RWPE1 (cell line): Measurements from ENCODE around the gene LARGE1.
A peak's percentile ranks its signal among the peaks of the same experiment; 100 is the strongest.

Experiments
- CTCF ChIA-PET: fragments of 350-600 bp; sonication (Branson Sonifier 250); formaldehyde crosslinking; extraction: SDS; loops from one replicate; lab custom pipeline; 2021; lab: Yijun Ruan, JAX
- POLR2A ChIA-PET: fragments of 400-600 bp; formaldehyde crosslinking; extraction: SDS; loops from one replicate; lab custom pipeline; 2020; ENCODE audit warnings: antibody characterized with exemption; ENCODE audit not compliant: low non-redundant PET; lab: Yijun Ruan, JAX
- DNase-seq: peaks from one replicate; pipeline ENCODE4 v3.0.0; 2012; ENCODE audit warnings: low spot score
- H3K27ac ChIP-seq: fragments of 450-650 bp; 2 replicates; pipeline ENCODE4 v1.5.1; 2017
- TF ChIP-seq, protein P1 (sequence below): fragments of 450-650 bp; conservative IDR thresholded peaks from 2 replicates; pipeline ENCODE4 v1.5.1; 2017; ENCODE audit warnings: low read depth, mild to moderate bottlenecking

LARGE1 gene

GRCh38 chr22:33920197-33920540 lies at the start of gene LARGE1:
TSS of gene LARGE1 (minus strand) at chr22:33920476.
- DNase-seq, result no peak
- CTCF ChIA-PET, result no interaction called here
- TF ChIP-seq, protein P1, sequence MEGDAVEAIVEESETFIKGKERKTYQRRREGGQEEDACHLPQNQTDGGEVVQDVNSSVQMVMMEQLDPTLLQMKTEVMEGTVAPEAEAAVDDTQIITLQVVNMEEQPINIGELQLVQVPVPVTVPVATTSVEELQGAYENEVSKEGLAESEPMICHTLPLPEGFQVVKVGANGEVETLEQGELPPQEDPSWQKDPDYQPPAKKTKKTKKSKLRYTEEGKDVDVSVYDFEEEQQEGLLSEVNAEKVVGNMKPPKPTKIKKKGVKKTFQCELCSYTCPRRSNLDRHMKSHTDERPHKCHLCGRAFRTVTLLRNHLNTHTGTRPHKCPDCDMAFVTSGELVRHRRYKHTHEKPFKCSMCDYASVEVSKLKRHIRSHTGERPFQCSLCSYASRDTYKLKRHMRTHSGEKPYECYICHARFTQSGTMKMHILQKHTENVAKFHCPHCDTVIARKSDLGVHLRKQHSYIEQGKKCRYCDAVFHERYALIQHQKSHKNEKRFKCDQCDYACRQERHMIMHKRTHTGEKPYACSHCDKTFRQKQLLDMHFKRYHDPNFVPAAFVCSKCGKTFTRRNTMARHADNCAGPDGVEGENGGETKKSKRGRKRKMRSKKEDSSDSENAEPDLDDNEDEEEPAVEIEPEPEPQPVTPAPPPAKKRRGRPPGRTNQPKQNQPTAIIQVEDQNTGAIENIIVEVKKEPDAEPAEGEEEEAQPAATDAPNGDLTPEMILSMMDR, result no peak
- H3K27ac ChIP-seq, result peak within 1 kb of the TSS; percentile 62
- POLR2A ChIA-PET, result no interaction called here

- CTCF ChIA-PET, result no interaction called here
- TF ChIP-seq, protein P1, result no peak
- no peak overlapping the region for H3K27ac ChIP-seq
- POLR2A ChIA-PET, result no interaction called here
- no peak for DNase-seq
Observed at GRCh38 chr22:33969045-33969444, 48.8 kb upstream of the LARGE1 start.

GRCh38 chr22:33964121-33964520 lies 43.8 kb upstream of the LARGE1 start:
- TF ChIP-seq, protein P1, result no peak
- POLR2A ChIA-PET, result no interaction called here
- no peak for DNase-seq
- CTCF ChIA-PET, result no interaction called here
- no peak overlapping the region for H3K27ac ChIP-seq

GRCh38 chr22:33962409-33962808 lies 42.1 kb upstream of the LARGE1 start:
- ChIA-PET POLR2A (no interaction called here), CTCF (no interaction called here)
- DNase-seq, result no peak
- H3K27ac ChIP-seq, result no peak overlapping the region
- TF ChIP-seq, protein P1, result no peak

DNA sequence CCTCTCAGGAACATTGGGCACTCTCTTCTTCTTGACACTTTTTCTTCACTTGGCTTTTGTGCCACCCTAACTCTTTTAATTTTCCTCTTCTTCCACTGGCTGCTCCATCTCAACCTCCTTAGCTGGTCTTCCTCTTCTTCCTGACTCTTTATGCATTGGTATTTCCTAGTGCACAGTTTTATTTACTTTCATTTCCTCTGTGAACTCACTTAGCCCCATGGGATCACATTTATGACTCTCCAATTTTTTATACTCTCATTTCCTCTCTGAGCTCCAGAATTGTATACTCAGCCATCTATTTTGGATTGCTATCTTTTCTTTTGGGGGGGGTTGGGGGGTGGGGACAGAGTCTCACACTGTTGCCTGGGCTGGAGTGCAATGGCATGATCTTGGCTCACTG lies 38.5 kb upstream of the LARGE1 start:
- DNase-seq, result no peak
- POLR2A ChIA-PET, result no interaction called here

DNA sequence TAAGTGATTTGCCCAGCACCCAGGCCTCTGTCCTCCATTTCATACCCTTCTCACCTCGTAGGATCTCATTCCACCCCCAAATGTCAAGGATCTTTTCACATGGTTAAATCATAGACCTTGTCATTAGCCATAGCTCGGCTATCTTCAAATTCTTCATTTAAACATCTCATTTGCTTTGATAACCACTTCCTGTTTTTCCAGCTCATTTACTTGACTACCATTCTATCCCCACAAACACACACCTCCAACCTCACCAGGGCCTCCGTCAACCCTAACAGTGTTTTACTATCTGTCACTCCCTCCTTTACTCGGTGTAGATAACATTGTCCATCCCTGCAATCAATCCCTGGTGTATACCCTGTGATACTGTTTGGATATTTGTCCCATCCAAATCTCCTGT lies 36.8 kb upstream of the LARGE1 start:
- DNase-seq, result no peak
- POLR2A ChIA-PET, result interaction anchor here (0.6 kb wide), 1 partner anchor 399 kb away, joined by 5 read pairs; no protein-coding TSS in a partner anchor
- TF ChIP-seq, protein P1, result no peak
- no peak overlapping the region for H3K27ac ChIP-seq
- CTCF ChIA-PET, result no interaction called here

More for the DNA sequence above, 38.5 kb upstream of the LARGE1 start:
- CTCF ChIA-PET, result no interaction called here
- H3K27ac ChIP-seq, result no peak overlapping the region
- TF ChIP-seq, protein P1, result no peak

DNA sequence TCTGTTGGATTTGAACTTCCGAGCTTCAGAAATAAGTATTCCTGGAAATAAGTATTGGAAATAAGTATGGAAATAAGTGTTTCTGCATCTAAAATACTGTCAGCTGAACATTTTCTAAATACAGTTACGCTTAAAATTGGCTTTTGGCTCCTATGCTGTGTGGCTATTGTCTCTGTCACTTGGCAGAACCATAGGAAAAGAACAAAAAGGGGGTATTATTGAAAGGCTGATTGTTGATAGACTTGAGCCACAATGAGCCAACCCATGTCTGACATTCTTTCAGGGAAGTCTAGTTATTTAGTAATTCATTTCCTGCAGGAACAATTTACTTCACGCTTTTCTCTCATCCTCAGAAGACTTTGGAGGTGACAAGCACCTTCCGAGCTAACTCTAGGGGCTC lies 32.5 kb upstream of the LARGE1 start:
- no peak for DNase-seq
- no peak overlapping the region for H3K27ac ChIP-seq
- TF ChIP-seq, protein P1, result no peak
- ChIA-PET CTCF (no interaction called here), POLR2A (no interaction called here)
